Measurements from ENCODE around the gene CHST12. TPM values are rescaled to one million over a fixed set of nuclear protein-coding genes. Genes with fewer than 3 reads are reported as not detected.

CHST12 gene
- total RNA-seq, 1 experiment from 2014 or later: 12.9 TPM

GRCh38 chr7:2381227-2381626 is 22.2 kb upstream of the CHST12 start:
- H3K4me2 ChIP-seq (ENCODE audit: low read length): no peak overlapping the region
- H3K4me1 ChIP-seq (ENCODE audit: insufficient read depth, low read length): no peaks in the 10 kb centered on the region
- no peak for TF ChIP-seq EZH2phosphoT487 (IDR thresholded peaks at IDR 0.05; ENCODE audit: borderline replicate concordance, low read length)
- TF ChIP-seq, protein P1, sequence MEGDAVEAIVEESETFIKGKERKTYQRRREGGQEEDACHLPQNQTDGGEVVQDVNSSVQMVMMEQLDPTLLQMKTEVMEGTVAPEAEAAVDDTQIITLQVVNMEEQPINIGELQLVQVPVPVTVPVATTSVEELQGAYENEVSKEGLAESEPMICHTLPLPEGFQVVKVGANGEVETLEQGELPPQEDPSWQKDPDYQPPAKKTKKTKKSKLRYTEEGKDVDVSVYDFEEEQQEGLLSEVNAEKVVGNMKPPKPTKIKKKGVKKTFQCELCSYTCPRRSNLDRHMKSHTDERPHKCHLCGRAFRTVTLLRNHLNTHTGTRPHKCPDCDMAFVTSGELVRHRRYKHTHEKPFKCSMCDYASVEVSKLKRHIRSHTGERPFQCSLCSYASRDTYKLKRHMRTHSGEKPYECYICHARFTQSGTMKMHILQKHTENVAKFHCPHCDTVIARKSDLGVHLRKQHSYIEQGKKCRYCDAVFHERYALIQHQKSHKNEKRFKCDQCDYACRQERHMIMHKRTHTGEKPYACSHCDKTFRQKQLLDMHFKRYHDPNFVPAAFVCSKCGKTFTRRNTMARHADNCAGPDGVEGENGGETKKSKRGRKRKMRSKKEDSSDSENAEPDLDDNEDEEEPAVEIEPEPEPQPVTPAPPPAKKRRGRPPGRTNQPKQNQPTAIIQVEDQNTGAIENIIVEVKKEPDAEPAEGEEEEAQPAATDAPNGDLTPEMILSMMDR (conservative IDR thresholded peaks at IDR 0.05; ENCODE audit: low read depth, low read length): no peak
- no peak for TF ChIP-seq EZH2 (IDR thresholded peaks at IDR 0.05; ENCODE audit: low read length, unreplicated experiment)

DNA sequence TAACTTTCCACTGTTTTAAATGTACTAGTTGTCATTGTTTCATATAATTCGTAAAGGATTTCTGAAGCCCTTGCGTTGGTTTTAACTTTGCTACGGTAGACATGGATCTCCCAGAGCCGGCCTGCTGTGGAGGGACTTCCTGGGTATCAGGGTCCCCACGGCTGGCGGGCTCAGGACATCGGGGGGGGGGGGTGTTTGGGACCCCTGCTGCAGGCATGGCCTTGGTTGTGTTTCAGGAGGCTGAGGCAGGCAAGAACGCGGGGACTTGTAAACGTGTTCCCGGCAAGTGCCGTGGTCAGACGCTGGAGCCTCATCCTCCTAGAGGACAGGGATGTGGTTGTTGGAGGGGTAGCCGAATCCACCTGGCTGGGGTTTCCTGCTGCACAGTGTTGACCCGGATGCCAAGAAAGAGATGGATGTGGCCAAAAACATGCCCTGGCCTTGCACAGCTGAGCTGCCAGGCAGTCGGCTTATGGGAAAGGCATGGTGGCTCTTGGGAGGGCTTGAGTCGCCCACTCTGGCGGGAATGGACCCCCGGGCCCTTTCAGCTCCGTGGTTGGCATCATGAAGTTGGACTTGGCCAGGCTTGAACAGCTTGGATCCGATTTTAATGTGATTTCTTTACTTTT is 21.4 kb upstream of the CHST12 start:
- ChIA-PET CTCF (no interaction called here), POLR2A (ENCODE audit: unreplicated experiment) (no interaction called here)
- TF ChIP-seq EZH2 (IDR thresholded peaks at IDR 0.05; ENCODE audit: low read length, unreplicated experiment): no peak
- no peak for TF ChIP-seq EZH2phosphoT487 (IDR thresholded peaks at IDR 0.05; ENCODE audit: borderline replicate concordance, low read length)
- TF ChIP-seq, protein P1 (conservative IDR thresholded peaks at IDR 0.05; ENCODE audit: low read depth, low read length): no peak
- Histone ChIP-seq H3K27me3 (ENCODE audit: low read length) (no peaks in the 10 kb centered on the region), H3K9ac (ENCODE audit: low read length) (no peak overlapping the region), H3K9me3 (ENCODE audit: low read length) (no peaks in the 10 kb centered on the region), H3K4me2 (ENCODE audit: low read length) (no peak overlapping the region), H3K27ac (ENCODE audit: low read length) (no peak overlapping the region), H4K20me1 (ENCODE audit: low read length) (peaks cover 19% of the 10 kb centered on the region), H2AFZ (ENCODE audit: low read length) (no peak overlapping the region), H3K4me1 (ENCODE audit: insufficient read depth, low read length) (no peaks in the 10 kb centered on the region), H3F3A (ENCODE audit: low read length, unreplicated experiment) (no peaks in the 10 kb centered on the region), H3K9me2 (replicated peaks; ENCODE audit: low read length) (no peaks in the 10 kb centered on the region), H3K79me2 (ENCODE audit: low read length) (peaks cover 4% of the 10 kb centered on the region), H3K4me3 (ENCODE audit: low read length) (no peak overlapping the region), H3K36me3 (ENCODE audit: low read depth, low read length) (peaks cover 28% of the 10 kb centered on the region)
- intact Hi-C loops (cut with micrococcal nuclease): no loop called here
- ATAC-seq: no peak
- BruUV-seq (replicated peaks): no TSS peak
- DNase-seq: no peak

More at GRCh38 chr7:2381227-2381626, 22.2 kb upstream of the CHST12 start:
- ChIA-PET CTCF (no interaction called here), POLR2A (ENCODE audit: unreplicated experiment) (no interaction called here)
- BruUV-seq (replicated peaks): no TSS peak
- H3K9ac ChIP-seq (ENCODE audit: low read length): no peak overlapping the region
- no peak overlapping the region for H3K27ac ChIP-seq (ENCODE audit: low read length)
- ATAC-seq (no peak), DNase-seq (no peak)
- no peaks in the 10 kb centered on the region for H3F3A ChIP-seq (ENCODE audit: low read length, unreplicated experiment)
- H3K36me3 ChIP-seq (ENCODE audit: low read depth, low read length): peaks cover 36% of the 10 kb centered on the region
- intact Hi-C loops (cut with micrococcal nuclease): no loop called here
- peaks cover 12% of the 10 kb centered on the region for H3K79me2 ChIP-seq (ENCODE audit: low read length)
- H3K4me3 ChIP-seq (ENCODE audit: low read length): no peak overlapping the region
- H3K9me2 ChIP-seq (replicated peaks; ENCODE audit: low read length): no peaks in the 10 kb centered on the region
- no peak overlapping the region for H2AFZ ChIP-seq (ENCODE audit: low read length)
- H3K27me3 ChIP-seq (ENCODE audit: low read length): no peaks in the 10 kb centered on the region
- no peaks in the 10 kb centered on the region for H3K9me3 ChIP-seq (ENCODE audit: low read length)
- peaks cover 19% of the 10 kb centered on the region for H4K20me1 ChIP-seq (ENCODE audit: low read length)

- Histone ChIP-seq H3K79me2 (ENCODE audit: low read length) (no peaks in the 10 kb centered on the region), H3K9ac (ENCODE audit: low read length) (no peak overlapping the region), H3K4me2 (ENCODE audit: low read length) (no peak overlapping the region), H3K27ac (ENCODE audit: low read length) (no peak overlapping the region), H4K20me1 (ENCODE audit: low read length) (peaks cover 14% of the 10 kb centered on the region; the same call in 1 of the 2 replicates), H3K27me3 (ENCODE audit: low read length) (no peaks in the 10 kb centered on the region), H2AFZ (ENCODE audit: low read length) (no peak overlapping the region), H3K9me3 (ENCODE audit: low read length) (no peaks in the 10 kb centered on the region), H3K36me3 (ENCODE audit: low read depth, low read length) (peaks cover 25% of the 10 kb centered on the region), H3K4me1 (ENCODE audit: insufficient read depth, low read length) (no peaks in the 10 kb centered on the region), H3K4me3 (ENCODE audit: low read length) (no peak overlapping the region), H3K9me2 (replicated peaks; ENCODE audit: low read length) (no peaks in the 10 kb centered on the region), H3F3A (ENCODE audit: low read length, unreplicated experiment) (no peaks in the 10 kb centered on the region)
- DNase-seq (no peak), ATAC-seq (no peak)
- ChIA-PET POLR2A (ENCODE audit: unreplicated experiment) (interaction anchor here (0.6 kb wide), 1 partner anchor 16 kb away, joined by 5 read pairs; no protein-coding TSS in a partner anchor), CTCF (interaction anchor here (0.6 to 0.7 kb wide), 2 partner anchors 19 to 85 kb away, joined by 3 to 5 read pairs; no protein-coding TSS in a partner anchor)
- BruUV-seq (replicated peaks): no TSS peak
- TF ChIP-seq EZH2 (IDR thresholded peaks at IDR 0.05; ENCODE audit: low read length, unreplicated experiment) (no peak), EZH2phosphoT487 (IDR thresholded peaks at IDR 0.05; ENCODE audit: borderline replicate concordance, low read length) (no peak)
- TF ChIP-seq, protein P1 (conservative IDR thresholded peaks at IDR 0.05; ENCODE audit: low read depth, low read length): no peak
- intact Hi-C loops (cut with micrococcal nuclease): no loop called here
Observed at GRCh38 chr7:2383543-2384274, 19.7 kb upstream of the CHST12 start.
